Mesodermal cell (in vitro differentiated cells): ENCODE measurements around the gene POPDC3.

Source experiments
- H3K27ac ChIP-seq: 2 replicates; pipeline ENCODE4 v1.7.0; 2013; ENCODE audit warnings: mild to moderate bottlenecking, low read depth, low read length, moderate library complexity; ENCODE audit not compliant: severe bottlenecking
- H3K36me3 ChIP-seq: 2 replicates; pipeline ENCODE4 v1.7.1; 2013; ENCODE audit warnings: mild to moderate bottlenecking, low read length, moderate library complexity; ENCODE audit not compliant: control insufficient read depth, insufficient read depth
- H3K4me1 ChIP-seq: one replicate; pipeline ENCODE4 v1.7.1; 2013; ENCODE audit warnings: mild to moderate bottlenecking, low read length; ENCODE audit not compliant: insufficient read depth, control insufficient read depth, poor library complexity, severe bottlenecking
- H3K4me3 ChIP-seq: 2 replicates; pipeline ENCODE4 v1.7.0; 2013; ENCODE audit warnings: low read length, control low read depth, mild to moderate bottlenecking; ENCODE audit not compliant: insufficient read depth, poor library complexity, severe bottlenecking; ENCODE audit errors: extremely low read depth
- H3K9me3 ChIP-seq: 2 replicates; pipeline ENCODE4 v1.7.1; 2013; ENCODE audit warnings: mild to moderate bottlenecking, low read length, moderate library complexity; ENCODE audit not compliant: control insufficient read depth
- WGBS, 2 experiments: methylation state at CpG; one replicate each; pipeline ENCODE4 v1.1.5; 2013; ENCODE audit warnings: missing lambda C conversion rate in 2 of 2; ENCODE audit not compliant: insufficient coverage in 2 of 2; 5-methylcytosine and 5-hydroxymethylcytosine counted together

POPDC3 gene

GRCh38 chr6:105196076-105196475, 16.3 kb upstream of the POPDC3 start:
- H3K27ac ChIP-seq, result no peak overlapping the region
- H3K4me1 ChIP-seq, result no peaks in the 10 kb centered on the region
- no peaks in the 10 kb centered on the region for H3K36me3 ChIP-seq
- no CpG with 5 or more reads among the region's 2 CpGs for WGBS, 2 experiments
- no peaks in the 10 kb centered on the region for H3K9me3 ChIP-seq
- H3K4me3 ChIP-seq, result no peak overlapping the region

- Histone ChIP-seq H3K4me3 (no peak overlapping the region), H3K27ac (no peak overlapping the region), H3K9me3 (no peaks in the 10 kb centered on the region), H3K36me3 (no peaks in the 10 kb centered on the region), H3K4me1 (no peaks in the 10 kb centered on the region)
- 54 to 85% methylated on average over 1 to 2 of the region's 3 CpGs for WGBS, 2 experiments
These were observed 14.8 kb upstream of the POPDC3 start for GRCh38 chr6:105194591-105194990.

- H3K27ac ChIP-seq, result no peak overlapping the region
- 100% methylated on average over 1 of the region's 1 CpG for WGBS, 2 experiments
- no peaks in the 10 kb centered on the region for H3K4me1 ChIP-seq
- H3K4me3 ChIP-seq, result no peak overlapping the region
- H3K36me3 ChIP-seq, result no peaks in the 10 kb centered on the region
- H3K9me3 ChIP-seq, result no peaks in the 10 kb centered on the region
These were observed 14.3 kb upstream of the POPDC3 start for GRCh38 chr6:105194106-105194505.

GRCh38 chr6:105193647-105194046, 13.8 kb upstream of the POPDC3 start:
- no peaks in the 10 kb centered on the region for H3K4me1 ChIP-seq
- WGBS, 2 experiments, result no CpG with 5 or more reads among the region's 1 CpG
- H3K9me3 ChIP-seq, result no peaks in the 10 kb centered on the region
- H3K4me3 ChIP-seq, result no peak overlapping the region
- H3K27ac ChIP-seq, result no peak overlapping the region
- H3K36me3 ChIP-seq, result no peaks in the 10 kb centered on the region

- Histone ChIP-seq H3K4me1 (no peaks in the 10 kb centered on the region), H3K27ac (no peak overlapping the region)
- 93 to 98% methylated on average over 5 of the region's 7 CpGs for WGBS, 2 experiments
These were observed 13.1 kb upstream of the POPDC3 start for GRCh38 chr6:105192707-105193465.

GRCh38 chr6:105191351-105191750, 11.5 kb upstream of the POPDC3 start:
- no peak overlapping the region for H3K27ac ChIP-seq
- H3K36me3 ChIP-seq, result no peaks in the 10 kb centered on the region
- no peaks in the 10 kb centered on the region for H3K4me1 ChIP-seq
- WGBS, 2 experiments, result no CpG with 5 or more reads among the region's 1 CpG
- no peaks in the 10 kb centered on the region for H3K9me3 ChIP-seq
- H3K4me3 ChIP-seq, result no peak overlapping the region

More at GRCh38 chr6:105192707-105193465, 13.1 kb upstream of the POPDC3 start:
- Histone ChIP-seq H3K4me3 (no peak overlapping the region), H3K9me3 (no peaks in the 10 kb centered on the region), H3K36me3 (no peaks in the 10 kb centered on the region)

GRCh38 chr6:105189026-105189820, 9.4 kb upstream of the POPDC3 start:
- no peak overlapping the region for H3K27ac ChIP-seq
- H3K9me3 ChIP-seq, result no peaks in the 10 kb centered on the region
- H3K36me3 ChIP-seq, result no peaks in the 10 kb centered on the region
- no peak overlapping the region for H3K4me3 ChIP-seq
- WGBS, 2 experiments, result 78 to 82% methylated on average over 6 to 8 of the region's 10 CpGs
- H3K4me1 ChIP-seq, result no peaks in the 10 kb centered on the region

- no CpG with 5 or more reads among the region's 2 CpGs for WGBS, 2 experiments
- Histone ChIP-seq H3K4me1 (no peaks in the 10 kb centered on the region), H3K36me3 (no peaks in the 10 kb centered on the region), H3K27ac (no peak overlapping the region), H3K4me3 (no peak overlapping the region), H3K9me3 (no peaks in the 10 kb centered on the region)
These were observed 8.4 kb upstream of the POPDC3 start for GRCh38 chr6:105188251-105188650.

- no peaks in the 10 kb centered on the region for H3K36me3 ChIP-seq
- WGBS, 2 experiments, result 86 to 88% methylated on average over 1 of the region's 2 CpGs
These were observed 6.8 kb upstream of the POPDC3 start for GRCh38 chr6:105186576-105186975.

GRCh38 chr6:105184921-105185320, 5.1 kb upstream of the POPDC3 start:
- H3K36me3 ChIP-seq, result no peaks in the 10 kb centered on the region
- no peak overlapping the region for H3K4me3 ChIP-seq
- WGBS, 2 experiments, result 80% methylated on average over 1 of the region's 2 CpGs; no CpG with 5 or more reads in 1 of the 2 experiments
- H3K9me3 ChIP-seq, result no peaks in the 10 kb centered on the region
- no peaks in the 10 kb centered on the region for H3K4me1 ChIP-seq
- no peak overlapping the region for H3K27ac ChIP-seq

More at GRCh38 chr6:105186576-105186975, 6.8 kb upstream of the POPDC3 start:
- H3K27ac ChIP-seq, result no peak overlapping the region
- no peaks in the 10 kb centered on the region for H3K4me1 ChIP-seq
- no peaks in the 10 kb centered on the region for H3K9me3 ChIP-seq
- no peak overlapping the region for H3K4me3 ChIP-seq
